Epithelial cell of esophagus (primary cell): ENCODE results near the gene RUSC2.

Experiments used
- DNase-seq: peaks from one replicate; pipeline ENCODE4 v3.0.0; 2010; ENCODE audit warnings: low read depth
- H3K4me3 ChIP-seq: 2 replicates; pipeline ENCODE4 v1.5.1; 2011; ENCODE audit warnings: mild to moderate bottlenecking, low read length, control low read depth
- TF ChIP-seq, protein P1 (sequence below): IDR thresholded peaks from 2 replicates; pipeline ENCODE4 v1.5.1; 2011; ENCODE audit warnings: low read depth, mild to moderate bottlenecking, low read length, control low read depth, inconsistent platforms; ENCODE audit not compliant: insufficient read depth; ENCODE audit errors: missing control alignments

Gene RUSC2

DNA sequence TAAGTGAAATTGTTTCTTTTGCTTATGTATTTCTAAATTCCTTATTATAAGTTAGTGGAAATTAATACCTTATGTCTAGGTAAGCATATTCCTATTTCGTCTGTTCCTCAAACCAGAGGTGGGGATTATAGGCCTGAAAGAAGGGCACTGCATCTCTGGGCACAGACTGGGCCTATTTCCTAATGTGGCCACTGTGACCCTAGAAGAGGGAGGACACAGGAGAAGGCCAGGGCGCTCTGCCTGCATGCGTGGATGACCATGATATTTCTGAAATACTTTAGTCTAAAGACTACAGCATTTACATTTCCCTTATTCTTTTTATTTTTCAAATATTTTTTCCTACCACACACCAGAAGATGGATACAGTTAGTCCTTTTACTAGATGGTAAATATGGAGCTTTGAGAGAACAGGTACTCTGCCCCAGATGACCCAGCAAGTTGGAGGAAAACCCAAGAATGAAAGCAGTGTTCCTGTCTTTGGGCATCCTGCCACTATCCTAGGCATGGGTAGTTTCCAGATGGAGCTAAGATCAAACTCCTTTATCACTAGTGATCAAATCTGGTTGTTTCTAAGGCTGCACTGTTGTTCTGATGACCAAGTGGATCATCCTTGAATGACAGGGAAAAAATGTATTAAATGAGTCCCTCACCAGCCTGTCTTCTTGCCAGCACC is 27.8 kb downstream of the RUSC2 start:
- TF ChIP-seq, protein P1, sequence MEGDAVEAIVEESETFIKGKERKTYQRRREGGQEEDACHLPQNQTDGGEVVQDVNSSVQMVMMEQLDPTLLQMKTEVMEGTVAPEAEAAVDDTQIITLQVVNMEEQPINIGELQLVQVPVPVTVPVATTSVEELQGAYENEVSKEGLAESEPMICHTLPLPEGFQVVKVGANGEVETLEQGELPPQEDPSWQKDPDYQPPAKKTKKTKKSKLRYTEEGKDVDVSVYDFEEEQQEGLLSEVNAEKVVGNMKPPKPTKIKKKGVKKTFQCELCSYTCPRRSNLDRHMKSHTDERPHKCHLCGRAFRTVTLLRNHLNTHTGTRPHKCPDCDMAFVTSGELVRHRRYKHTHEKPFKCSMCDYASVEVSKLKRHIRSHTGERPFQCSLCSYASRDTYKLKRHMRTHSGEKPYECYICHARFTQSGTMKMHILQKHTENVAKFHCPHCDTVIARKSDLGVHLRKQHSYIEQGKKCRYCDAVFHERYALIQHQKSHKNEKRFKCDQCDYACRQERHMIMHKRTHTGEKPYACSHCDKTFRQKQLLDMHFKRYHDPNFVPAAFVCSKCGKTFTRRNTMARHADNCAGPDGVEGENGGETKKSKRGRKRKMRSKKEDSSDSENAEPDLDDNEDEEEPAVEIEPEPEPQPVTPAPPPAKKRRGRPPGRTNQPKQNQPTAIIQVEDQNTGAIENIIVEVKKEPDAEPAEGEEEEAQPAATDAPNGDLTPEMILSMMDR: no peak
- no peak overlapping the region for H3K4me3 ChIP-seq
- DNase-seq: no peak

DNA sequence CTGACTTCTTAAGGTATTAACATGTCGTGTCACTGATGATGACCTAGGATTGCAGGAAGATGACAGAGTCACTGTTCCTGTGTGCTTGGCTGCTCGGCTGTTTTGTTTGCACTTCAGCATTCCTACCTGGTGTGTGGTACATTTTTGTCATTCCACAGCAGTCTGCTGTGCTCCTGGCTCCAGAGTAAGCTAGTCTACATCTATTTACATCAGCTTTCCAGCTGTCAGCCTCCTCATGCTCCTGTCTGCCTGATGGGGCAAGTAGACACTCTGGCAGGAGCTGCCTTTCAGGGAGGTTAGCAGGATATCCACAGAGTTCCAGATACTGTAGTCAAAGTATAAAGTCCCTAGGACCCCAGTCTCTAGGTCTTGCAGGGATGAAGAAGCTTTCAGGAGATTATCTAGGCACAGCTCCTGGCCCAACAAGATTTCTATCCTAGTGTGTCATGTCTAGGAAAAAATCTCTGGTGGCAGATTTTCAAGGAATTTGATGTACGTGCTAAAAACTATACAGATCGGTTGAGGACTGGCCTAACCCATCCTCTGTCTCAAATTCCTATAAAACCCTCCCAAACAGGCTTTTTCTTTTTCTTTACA is 28.4 kb downstream of the RUSC2 start:
- no peak overlapping the region for H3K4me3 ChIP-seq
- TF ChIP-seq, protein P1: no peak
- peak; percentile 96 for DNase-seq

DNA sequence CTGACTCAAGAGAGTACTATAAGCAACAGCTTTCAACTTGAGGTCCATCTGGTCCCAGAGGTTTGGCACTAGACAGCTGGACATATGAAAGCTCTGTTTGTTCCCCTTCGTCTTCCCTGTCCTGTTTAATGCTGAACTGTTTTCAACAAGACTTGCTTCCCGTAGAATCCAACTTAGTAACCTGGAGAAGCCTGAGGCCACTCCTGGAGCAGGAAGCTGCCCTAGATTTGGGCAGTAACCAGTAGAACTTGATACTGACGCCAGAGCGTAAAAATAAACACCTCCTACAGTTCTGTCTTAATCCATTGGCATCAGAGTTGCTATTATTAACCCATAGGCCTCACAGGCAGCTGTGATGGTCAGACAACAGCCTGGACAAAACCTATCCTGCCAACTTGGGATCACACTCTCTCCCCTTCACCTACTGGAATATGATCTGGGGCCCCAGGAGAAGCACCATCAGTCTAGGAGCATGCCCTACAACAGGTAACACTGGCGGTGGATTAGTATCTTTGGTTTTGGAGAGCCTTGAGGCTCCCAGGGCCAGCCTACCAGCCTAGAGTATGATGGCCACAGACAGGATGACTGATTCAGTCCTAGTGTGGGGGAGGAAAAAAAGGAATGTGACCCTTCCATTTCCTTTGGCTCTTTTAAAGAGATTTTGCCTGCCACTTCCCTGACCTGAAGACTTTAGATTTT is 29.2 kb downstream of the RUSC2 start:
- DNase-seq: peak; percentile 73
- TF ChIP-seq, protein P1: no peak
- H3K4me3 ChIP-seq: no peak overlapping the region

DNA sequence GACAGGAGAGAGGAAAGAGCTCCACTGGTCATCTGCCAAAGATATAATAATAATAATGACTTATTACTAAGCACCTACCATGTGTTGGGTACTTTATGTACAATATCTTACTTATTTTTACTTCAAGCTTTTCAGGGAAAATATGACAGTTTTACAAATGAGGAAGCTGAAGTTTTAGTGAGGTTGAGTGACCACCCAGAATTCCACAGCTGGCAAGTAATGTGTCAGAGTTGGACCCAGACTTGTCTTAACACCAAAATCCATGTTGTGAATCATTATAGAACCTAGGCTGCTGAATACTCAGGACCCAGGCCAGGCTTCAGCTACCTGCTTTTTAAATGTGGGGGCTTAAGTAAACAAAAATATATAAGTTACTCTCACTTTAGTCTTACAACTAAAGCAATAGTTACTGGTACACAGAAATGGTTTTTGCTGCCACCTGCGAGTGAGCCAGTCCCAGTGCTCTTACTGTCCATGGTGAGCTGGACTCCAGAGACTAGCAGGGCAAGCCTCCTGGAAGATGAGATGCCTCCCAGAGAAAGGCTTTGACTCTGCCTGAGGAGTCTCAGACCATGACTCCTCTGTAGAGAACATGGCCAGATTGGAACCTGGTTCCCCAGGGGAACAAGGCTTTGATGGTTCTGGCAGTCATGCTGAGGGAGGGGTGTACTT is 29.9 kb downstream of the RUSC2 start:
- DNase-seq: peak; percentile 27
- TF ChIP-seq, protein P1: no peak
- H3K4me3 ChIP-seq: no peak overlapping the region

DNA sequence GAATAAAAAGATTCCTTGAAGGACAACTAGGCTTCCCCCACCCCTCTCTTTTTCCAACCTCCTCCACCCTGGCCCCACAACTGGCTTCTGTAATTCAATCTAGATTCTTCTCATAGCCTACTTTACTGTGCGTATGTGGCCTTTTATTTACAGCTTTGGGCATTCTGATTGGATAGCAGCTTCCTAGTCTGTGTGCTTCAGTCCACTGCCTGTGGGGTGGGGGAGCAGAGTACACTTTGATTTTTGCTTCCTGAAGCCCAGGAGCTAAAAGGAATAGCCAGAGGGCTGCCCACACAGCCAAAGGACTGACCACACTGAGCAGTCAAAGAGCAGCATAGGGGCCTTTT is 30.4 kb downstream of the RUSC2 start:
- TF ChIP-seq, protein P1: no peak

DNA sequence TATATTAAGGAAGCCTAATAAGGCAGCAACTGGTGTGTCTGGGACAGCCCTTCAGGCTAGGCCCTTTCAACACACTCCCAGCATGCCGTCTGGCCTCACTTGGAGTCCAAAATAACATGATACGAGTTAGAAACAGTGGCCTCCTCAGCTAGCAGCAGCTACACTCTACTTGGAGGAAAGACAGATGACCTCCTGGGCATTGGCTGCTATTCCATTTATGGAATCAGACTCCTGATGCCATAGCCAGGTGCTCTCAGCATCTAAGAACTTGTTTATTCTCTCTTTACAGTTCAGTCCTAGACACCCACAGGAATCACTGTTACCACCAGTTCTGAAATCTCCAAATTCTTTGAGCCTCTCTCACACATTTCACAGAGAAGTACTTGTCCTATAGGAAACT is 31.8 kb downstream of the RUSC2 start:
- DNase-seq: no peak
- TF ChIP-seq, protein P1: no peak
- H3K4me3 ChIP-seq: no peak overlapping the region

More for the DNA sequence above, 30.4 kb downstream of the RUSC2 start:
- DNase-seq: no peak
- H3K4me3 ChIP-seq: no peak overlapping the region
